HG03039 (cell line): ENCODE data around the gene DIPK1B.

Experiments
- ATAC-seq: cut with Tn5 transposase; IDR thresholded peaks from one replicate; pipeline ENCODE4 v1.9.1; 2021; ENCODE audit warnings: mild to moderate bottlenecking, moderate library complexity; ENCODE audit not compliant: unreplicated experiment

Gene DIPK1B

DNA sequence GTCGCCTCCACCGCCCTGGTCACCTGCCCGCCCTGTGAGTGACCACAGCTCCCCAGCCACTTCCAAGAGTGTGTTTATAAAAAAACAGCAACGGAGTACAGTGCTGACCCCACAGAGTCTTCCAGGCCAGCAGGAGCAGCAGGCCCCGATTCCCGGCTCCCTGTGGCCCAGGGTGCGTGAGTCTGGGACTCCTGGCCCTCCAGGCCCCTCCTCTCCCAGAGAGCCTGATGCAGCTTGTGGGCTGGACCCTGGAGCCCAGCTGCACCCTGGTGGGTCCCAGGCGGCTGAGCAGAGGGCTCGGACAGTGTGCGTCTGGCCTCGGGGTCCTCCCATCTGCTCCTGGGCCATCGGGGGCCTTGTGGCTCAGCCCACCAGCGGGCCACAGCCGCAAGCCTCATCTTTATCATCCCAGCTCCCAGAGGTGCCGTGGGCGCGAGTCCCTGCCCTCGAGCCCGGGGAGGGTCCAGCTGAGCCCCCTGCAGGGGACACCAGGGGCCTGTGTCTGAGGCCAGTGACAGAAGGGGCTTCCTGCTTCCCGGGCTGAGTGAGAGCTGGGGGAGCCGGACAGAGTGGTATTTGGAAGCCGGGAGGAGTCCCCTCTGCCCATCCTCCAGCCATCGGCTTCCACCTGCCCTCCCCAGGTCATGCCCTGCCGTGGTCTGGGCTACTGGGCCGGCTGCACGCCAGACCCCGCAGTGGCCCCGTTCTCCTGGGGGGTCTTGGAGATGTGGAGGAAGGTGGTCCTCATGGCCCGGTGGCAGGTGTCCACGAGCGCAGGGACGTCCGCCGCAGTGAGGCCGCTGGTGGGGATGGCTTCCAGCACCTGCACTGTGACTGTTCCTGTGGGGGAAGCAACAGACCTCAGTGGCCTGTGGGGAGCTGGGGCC, 39.0 kb upstream of the DIPK1B start:
- no peak for ATAC-seq

DNA sequence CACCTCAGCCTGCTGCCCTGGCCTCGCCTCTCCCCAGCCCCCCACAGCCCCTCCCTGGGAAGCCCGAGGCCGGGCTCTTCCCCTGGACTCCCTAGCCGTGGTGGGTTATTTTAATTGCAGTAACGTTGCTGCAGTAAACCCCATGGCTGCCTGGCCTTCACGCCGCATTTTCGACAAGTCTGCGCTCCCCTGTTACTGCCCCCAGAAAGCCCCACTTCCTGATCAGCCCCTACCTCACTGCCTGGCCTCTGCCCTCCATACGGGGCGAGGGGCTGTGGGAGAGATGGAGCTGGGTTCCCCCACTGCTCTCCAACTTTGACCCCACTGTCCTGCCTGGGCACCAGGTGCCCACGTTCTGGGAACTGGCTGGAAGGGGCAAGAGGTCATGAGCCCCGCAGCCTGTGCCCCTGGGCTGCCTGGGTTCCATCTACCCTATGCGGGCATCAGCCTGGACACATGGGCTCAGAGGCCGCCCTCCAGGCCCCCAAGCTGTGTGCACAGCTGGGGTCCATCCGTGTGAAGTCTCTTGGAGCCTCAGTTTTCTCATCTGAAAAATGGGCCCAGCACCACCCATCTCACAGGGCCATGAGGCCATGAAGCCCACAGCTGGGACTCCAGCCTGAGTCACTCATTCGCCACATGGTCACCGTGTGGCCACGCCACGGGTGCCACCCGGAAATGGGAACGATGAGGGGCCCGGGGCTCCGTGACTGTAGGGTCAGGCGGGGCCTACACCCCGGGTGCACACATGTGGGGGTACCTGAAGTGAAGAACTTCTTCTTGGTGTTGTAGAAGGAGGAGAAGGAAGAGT, 38.2 kb upstream of the DIPK1B start:
- ATAC-seq = no peak

DNA sequence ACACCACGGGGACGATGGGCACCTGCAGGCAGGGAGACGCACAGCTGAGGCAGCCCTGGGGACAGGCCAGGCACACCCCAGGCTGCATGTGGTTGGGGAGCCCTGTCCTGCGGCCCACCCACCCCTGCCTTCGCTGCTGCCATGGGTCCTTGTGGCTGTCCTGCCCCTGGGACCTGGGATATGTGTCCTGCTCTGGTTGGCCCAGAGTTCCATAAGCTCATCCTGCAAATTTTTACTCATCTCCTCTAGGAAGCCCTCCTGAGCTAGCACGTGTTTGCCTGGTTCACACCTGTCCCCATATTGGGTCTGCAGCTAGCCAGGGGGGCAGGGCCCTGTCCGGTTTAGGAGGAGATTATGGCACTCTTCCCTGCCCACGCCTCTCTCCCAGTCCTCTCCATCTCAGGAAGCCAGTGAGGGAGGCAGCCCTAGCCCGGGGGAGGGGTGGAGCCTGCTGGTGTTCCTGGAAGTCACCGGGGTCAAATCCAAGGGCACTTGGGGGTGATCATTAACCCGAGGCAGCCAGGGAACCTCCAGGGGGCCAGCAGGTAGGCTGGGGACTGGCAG, 37.5 kb upstream of the DIPK1B start:
- no peak for ATAC-seq

DNA sequence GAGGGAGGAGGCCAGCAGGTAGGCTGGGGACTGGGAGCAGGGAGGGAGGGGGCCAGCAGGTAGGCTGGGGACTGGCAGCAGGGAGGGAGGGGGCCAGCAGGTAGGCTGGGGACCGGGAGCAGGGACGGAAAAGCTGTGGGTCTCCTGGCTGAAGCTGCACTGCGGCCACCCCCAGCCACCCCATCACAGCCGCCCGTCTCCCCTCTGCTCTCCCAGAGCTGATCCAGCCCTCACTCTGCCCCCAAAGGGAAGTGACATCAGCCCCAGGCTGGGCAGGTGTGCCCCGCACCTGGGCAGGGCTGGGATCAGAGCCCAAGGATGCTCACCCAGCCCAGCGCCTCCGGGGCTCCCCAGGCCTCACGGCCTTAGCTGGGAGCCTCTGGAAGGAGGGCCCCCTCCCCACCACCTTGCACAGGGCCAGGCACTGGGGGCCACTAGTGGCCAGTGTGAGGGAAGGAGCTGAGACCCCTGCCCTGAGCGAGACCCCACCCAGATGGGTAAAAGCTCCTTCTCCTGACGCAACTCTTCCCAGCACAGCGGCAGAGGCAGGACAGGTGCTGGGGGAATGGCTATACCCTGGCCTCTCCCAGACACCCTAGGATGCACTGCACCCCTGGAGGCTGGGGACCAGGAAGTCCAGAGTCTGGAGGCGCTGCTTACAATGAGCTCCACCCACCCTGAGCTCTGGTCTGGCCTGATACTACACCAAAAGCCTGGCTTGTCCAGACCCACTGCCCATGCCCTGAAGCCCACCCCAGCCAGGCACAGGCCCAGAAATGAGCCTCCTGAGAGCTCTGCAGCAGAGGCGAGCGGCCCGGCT, 36.7 kb upstream of the DIPK1B start:
- no peak for ATAC-seq

DNA sequence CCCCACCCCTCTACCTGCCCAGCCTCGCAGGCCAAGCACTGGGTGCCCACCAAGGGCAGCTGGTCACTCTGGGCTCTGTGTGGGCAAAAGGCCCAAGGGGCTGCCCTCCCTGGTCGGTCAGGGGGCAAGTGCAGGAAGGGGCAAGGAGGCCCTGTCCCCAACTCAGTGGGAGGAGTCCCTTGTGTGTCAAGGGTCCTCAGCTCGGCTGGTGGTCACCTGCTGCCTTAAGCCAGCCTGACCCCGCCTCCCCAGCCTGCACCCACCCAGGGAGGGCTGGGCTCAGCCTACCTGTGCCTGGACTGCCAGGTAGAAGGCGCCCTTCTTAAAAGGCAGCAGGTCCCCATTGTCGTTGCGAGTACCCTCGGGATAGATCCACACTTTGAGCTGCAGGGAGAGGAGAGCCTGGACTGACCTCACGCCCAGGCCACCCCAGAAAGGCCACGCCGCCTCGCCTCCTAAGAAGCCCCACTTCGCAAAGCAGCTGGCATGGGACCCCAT, 36.0 kb upstream of the DIPK1B start:
- ATAC-seq = no peak

DNA sequence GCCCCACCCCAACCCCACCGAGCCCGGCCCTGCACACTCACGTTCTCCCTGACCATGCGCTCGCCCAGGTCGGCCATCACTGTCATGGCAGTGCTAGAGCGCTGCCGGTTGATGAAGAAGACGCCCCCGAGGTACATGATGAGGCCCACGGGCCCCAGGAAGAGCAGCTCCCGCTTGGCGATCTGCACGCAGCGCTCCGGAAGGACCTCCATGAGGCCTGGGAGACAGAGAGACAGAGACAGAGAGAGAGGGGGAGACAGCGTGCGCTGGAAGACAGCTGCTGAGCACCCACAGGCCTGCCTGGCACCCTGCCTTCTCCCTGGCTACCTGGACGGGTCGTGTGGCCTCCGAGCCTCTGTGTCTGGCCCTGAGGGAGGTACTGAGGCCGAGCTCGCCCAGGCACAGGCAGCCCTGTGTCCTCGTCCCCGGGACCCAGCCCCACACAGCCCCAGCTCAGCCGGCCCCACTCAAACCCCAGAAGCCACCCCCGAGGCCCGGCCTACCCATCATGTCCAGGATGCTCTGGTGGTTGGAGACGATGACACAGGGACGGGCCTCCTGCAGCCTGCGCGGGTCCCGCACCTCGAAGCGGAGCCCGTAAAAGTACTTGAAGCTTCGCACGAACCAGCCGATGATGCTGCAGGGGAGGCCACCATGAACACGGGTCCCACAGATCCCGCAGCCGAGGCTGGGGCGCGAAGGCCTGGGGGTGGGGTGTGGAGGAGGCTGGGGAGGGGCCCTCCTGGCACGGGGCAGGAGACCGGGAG, 35.3 kb upstream of the DIPK1B start:
- no peak for ATAC-seq

DNA sequence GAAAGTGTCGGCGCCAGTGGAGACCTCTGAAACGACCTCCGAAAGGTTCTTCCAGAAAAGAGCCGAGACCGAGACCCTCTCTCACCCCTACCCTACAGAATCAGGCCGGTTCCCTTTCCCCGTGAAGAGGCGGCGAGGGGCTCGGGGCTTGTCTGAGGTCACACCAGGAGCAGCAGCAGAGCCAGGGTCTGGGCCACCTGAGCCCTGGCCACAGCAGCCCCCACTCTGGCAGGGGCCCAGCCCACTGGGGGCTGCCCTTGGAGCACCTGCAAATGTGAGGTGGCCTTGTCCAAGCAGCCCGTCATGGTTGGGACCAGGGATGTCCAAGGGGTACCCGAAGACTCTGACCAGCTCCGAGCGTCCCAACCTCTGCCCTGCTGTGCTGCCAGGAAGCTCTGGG, 34.3 kb upstream of the DIPK1B start:
- ATAC-seq = no peak

DNA sequence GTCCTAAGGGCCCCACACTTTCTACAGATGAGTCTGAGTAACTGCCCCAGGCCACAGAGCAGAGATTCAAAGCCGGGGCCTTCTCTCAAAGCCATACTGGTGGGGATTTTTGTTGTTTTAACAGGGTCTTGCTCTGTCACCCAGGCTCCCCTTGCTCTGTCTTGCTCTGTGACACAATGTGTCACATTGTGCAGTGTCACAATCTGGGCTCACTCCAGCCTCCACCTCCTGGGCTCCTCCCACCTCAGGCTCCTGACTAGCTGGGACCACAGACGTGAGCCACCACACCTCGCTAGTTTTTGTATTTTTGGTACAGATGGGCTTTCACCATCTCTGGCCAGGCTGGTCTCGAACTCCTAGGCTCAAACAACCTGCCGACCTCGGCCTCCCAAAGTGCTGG, 33.7 kb upstream of the DIPK1B start:
- ATAC-seq = no peak

DNA sequence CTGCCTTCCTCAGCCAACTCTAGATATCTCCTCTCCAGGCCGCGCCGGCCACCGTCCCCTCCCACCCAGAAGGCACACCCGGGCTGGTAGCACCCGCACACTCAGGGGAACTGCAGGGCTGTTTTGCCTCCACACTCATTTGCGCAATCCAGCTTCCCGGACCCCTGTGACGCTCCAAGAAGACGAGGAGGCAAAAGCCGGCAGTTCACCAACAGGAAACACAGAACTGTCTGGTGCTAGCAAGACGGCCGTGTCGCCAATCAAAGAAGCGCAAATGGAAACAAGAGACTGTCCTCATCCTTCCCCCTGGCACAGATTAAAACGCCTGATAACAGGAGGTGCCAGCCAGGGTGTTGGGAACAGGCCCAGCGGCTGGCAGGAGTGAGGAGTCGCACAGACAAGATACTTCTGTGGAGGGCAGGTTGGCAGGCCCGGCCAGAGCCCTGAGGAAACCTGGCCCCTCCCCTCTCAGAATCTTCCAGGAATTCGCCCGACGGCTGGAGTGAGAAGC, 32.9 kb upstream of the DIPK1B start:
- no peak for ATAC-seq

DNA sequence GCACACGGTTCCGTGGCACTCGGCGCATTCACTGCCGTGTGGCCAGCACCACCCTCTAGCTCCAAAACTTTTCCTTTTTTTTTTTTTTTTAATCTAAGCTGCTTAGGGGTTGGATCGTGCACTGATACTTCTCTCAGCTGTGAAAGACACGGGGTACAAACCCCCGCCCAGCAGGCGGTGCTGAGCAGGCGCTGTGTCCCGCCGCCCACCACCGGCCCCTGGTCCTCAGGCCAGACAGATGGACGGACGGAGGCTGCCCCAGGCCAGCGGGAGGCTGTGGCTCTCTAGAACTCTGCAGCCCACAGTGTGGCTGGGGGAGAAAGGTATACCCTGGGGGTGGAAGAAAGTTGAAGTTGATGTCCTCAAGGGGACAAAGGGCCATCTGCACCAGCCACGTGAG, 31.3 kb upstream of the DIPK1B start:
- ATAC-seq = no peak

DNA sequence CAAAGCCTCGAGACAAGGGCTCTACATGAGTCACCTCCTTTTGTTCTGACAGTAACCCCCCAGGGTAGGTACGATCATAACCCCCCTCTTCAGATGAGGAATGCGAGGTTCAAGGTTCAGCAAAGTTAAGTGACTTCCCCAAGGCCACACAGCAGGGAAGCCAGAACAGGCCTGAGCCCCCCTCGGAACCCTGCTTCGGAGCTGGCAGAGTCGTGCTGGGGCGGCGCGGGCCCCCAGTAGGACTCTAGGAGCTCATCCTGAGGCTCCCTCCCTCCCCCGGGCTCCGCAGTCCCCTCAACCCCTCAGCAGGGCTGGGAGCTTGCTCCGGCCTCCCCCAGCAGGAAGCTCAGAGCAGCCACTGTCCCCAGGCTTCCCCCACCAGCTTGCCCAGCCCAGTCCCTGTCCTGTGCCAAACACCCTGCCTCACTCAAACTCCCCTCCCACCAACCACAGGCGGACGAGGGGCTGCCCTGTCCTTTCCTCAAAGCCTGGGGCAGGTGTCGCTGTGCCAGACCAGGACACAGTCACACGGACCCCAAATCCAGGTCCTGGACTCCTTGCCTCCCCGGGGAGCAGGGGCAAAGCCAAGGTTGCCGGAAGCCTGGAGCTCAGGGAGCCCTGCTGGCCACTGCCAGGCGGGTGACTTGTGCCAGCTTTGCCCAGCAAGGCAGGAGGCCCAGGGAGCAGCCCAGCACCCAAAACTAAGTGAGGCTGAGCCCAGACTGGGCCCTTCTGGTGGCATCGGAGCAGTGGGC, 30.2 kb upstream of the DIPK1B start:
- no peak for ATAC-seq

DNA sequence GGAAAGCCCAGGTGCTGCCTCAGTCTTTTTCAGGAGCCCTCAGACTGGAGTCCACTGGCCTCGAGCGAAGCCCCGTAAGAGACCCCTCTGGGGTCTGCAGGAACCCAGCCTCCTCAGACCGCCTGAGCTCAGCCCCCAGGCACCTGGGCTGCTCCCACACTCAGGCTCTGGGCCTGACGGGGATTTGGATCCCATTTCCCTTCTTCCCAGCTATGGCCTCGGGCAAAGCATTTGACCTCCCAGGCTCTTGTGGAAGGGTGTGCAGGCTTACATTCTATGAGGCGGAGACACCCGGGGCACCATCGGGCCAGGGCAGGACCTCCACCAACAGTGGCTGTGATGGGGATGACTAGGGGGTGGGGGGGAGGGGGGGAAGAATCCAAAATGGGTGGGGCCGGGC, 29.7 kb upstream of the DIPK1B start:
- no peak for ATAC-seq

DNA sequence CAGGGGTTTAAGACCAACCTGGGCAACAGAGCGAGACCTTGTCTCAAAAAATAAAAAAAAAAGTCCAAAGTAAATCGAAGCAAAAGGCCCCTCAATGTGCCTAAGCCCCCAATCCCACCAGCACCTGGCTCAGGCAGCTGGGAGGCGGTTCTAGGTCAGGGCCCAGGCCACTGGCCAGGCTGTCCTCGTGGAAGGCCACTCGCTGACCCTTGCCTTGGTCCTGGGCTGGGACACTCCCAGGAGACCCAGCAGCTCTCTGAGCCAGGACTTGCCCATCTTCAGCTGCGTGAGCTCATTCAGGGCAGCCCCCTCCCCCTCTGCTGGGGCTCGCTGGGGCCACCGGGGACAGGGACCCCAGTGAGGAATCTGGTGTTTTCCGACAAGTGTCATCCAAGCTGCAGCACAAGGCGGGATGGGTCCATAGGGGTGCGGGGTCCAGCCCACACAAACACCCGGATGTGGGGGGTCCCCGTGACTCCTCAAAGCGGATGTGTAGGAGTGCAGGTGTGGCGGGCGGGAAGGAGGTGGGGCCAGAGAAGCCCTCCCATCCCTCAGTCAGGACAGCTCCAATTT, 29.1 kb upstream of the DIPK1B start:
- no peak for ATAC-seq

DNA sequence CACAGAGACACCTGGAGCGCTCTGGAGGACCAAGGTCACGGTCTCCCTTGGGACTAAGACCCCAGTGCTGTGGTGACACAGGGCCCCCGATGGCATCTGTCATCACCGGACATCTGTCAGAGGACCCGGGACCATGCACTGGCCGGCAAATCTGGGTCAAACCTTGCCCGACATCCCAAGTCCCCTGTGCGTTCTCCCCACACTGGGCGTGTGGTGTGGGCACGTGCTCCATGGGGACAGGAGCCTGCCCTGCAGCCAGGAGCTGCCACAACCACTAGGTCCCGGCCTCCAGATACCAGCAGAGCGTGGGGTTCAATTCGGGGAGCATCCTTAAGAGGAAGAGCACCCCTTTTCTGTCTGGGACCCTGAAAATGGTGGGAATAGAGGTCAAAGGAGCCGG, 28.6 kb upstream of the DIPK1B start:
- ATAC-seq = no peak

DNA sequence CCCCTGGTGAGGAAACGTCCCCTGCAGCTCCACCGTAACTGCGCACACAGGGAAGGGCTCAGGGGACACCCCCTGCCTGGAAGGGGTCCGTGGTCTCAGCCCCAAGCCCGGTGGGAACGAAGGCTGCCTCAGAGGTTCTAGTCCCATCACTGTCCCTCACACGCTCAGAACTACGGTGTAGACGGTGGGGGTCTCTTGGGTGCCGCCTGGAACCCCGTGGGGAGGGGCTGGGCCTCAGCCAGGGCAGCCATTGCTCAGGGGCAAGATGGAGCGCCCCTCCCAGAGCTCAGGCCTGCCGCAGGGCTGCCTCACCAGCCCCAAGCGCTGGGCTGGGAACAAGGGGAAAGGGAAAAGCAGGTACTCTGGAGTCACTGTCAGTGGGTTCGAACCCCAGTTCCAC, 28.0 kb upstream of the DIPK1B start:
- no peak for ATAC-seq

DNA sequence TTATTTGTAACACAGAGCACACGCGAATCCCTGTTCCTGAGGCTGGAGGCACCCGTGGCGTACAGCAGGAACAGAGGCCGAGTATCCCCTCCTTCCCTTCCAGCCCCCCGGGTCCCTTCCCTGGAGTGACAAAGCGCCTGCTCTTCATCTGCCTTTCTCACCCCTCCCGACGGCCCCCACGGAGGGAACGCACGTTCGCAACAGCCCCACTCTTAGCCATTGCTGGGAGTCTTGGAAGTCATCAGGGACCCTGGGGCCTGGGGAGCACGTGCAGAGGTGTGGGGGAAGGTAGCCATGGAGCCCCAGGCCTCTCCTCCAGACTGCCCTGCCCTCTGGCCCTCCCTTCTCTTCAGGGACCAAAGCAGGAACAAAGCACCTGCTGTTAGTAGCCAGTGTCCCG, 27.6 kb upstream of the DIPK1B start:
- no peak for ATAC-seq

DNA sequence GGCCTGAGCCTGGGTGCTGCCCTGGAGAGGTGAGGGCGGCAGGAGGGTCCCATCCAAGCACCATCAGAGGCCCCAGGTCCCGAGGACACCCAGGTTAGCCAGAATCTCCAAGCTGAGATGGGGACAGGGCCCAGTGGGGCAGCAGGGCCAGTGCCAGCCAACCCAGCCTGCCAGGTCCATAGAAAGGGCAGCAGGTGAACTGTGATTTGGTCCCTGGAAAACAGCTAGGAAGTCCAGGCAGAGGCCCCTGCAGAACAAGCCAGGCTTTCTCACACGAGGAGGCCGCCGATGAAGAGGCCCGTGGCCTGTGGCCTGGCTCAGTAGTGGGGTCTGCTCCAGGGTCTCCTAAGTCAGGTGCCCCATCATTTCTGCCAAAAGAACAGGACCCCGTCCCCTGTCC, 27.2 kb upstream of the DIPK1B start:
- no peak for ATAC-seq

DNA sequence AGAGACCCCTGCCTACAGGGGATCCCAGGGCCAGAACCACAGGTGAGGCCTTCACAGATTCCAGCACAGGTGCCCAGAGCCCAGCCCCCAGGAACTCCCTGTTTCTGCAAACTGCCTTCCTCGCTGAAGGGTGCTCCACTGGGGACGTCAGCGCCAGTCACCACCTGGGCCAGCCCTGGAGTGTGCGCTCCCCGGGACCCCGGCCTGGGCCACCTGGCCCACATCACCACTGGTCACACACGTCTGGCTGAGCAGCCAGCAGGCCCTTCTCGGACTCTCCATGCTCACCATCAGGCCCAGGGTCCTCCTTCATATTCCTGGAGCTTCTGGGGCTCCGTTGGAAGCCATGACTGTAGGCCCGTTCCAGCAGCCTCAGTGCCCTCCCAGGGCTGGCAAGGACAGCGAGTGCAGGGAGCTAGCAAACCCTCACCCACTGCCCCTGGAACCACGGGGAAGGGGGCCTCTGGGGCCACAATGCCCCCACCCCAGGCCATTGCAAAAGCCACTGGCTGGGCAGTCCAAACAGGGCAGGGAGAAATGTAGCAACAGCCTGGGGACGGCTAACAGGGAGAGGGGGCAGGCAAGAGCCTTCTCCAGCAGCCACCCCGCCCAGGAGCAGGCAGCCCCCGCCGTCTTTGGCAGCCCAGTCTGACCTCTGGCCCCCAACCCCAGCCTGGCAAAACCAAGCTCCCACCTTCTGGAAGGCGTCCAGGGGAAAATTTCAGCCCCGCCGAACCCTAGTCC, 26.4 kb upstream of the DIPK1B start:
- ATAC-seq = no peak
